ENCODE measurements around the gene PTPRD. TPM values are rescaled to one million over a fixed set of nuclear protein-coding genes. Genes with fewer than 3 reads are reported as not detected.

PTPRD gene
- total RNA-seq, 2 donors from 2014 or later, result 97.4 to 101 TPM

GRCh38 chr9:10331157-10331556, 281.6 kb downstream of the PTPRD start:
- Histone ChIP-seq H3K36me3 (ENCODE audit: control insufficient read depth, insufficient read depth, low read length) (no peaks in the 10 kb centered on the region), H3K27ac (ENCODE audit: low read depth, low read length) (no peak overlapping the region), H3K27me3 (ENCODE audit: control insufficient read depth, insufficient read depth, low read length, poor library complexity, severe bottlenecking) (no peaks in the 10 kb centered on the region), H3K4me1 (ENCODE audit: control insufficient read depth, insufficient read depth, low read length) (no peaks in the 10 kb centered on the region), H3K9ac (ENCODE audit: extremely low read depth, low read length, poor library complexity, severe bottlenecking) (no peak overlapping the region), H3K4me3 (ENCODE audit: low read length) (no peak overlapping the region), H3K9me3 (ENCODE audit: control insufficient read depth, low read length) (no peaks in the 10 kb centered on the region)
- no peak overlapping the region for H3K27ac Mint-ChIP-seq
- no peak overlapping the region for H3K4me3 Mint-ChIP-seq
- WGBS, 2 experiments (ENCODE audit: insufficient coverage in 1 of 2, insufficient read length in 1 of 2), result 73 to 84% methylated on average over 2 of the region's 2 CpGs
- H3K36me3 Mint-ChIP-seq (ENCODE audit: low read depth), result no peaks in the 10 kb centered on the region
- no peaks in the 10 kb centered on the region for H3K27me3 Mint-ChIP-seq (ENCODE audit: insufficient read depth)
- H3K4me1 Mint-ChIP-seq, result peaks cover 35% of the 10 kb centered on the region
- no peaks in the 10 kb centered on the region for H3K9me3 Mint-ChIP-seq
- DNase-seq, result peak; percentile 39
- TF ChIP-seq CTCF (conservative IDR thresholded peaks at IDR 0.05), result no peak

DNA sequence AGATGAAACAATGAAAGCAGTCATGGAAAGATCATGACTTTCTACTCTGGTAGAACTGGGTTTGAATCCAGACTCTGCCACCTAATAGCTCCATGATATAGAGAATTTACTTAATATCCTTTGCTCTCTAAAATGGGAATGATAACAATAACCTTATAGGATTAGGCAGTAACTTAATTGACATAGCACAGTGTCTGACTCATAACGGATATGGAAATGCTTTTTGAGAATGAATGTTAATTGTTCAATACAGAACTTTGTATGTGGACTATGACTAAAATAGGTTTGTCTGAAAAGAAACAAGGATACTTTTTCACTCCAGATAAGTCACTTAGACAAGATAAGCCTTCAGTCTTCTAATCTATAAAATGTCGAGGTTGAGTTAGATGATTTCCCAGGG, 330.7 kb downstream of the PTPRD start:
- Mint-ChIP-seq H3K9me3 (peaks cover 7% of the 10 kb centered on the region), H3K4me3 (no peak overlapping the region), H3K27ac (no peak overlapping the region), H3K36me3 (ENCODE audit: low read depth) (no peaks in the 10 kb centered on the region), H3K4me1 (no peaks in the 10 kb centered on the region), H3K27me3 (ENCODE audit: insufficient read depth) (no peaks in the 10 kb centered on the region)
- no peak for DNase-seq
- Histone ChIP-seq H3K9ac (ENCODE audit: extremely low read depth, low read length, poor library complexity, severe bottlenecking) (no peak overlapping the region), H3K4me3 (ENCODE audit: low read length) (no peak overlapping the region), H3K27me3 (ENCODE audit: control insufficient read depth, insufficient read depth, low read length, poor library complexity, severe bottlenecking) (no peaks in the 10 kb centered on the region), H3K4me1 (ENCODE audit: control insufficient read depth, insufficient read depth, low read length) (no peaks in the 10 kb centered on the region), H3K36me3 (ENCODE audit: control insufficient read depth, insufficient read depth, low read length) (no peaks in the 10 kb centered on the region), H3K9me3 (ENCODE audit: control insufficient read depth, low read length) (no peaks in the 10 kb centered on the region), H3K27ac (ENCODE audit: low read depth, low read length) (no peak overlapping the region)
- WGBS, 2 experiments (ENCODE audit: insufficient coverage in 1 of 2, insufficient read length in 1 of 2), result 100% methylated on average over 1 of the region's 2 CpGs
- no peak for TF ChIP-seq CTCF (conservative IDR thresholded peaks at IDR 0.05)

- Histone ChIP-seq H3K27ac (ENCODE audit: low read depth, low read length) (no peak overlapping the region), H3K4me3 (ENCODE audit: low read length) (no peak overlapping the region), H3K36me3 (ENCODE audit: control insufficient read depth, insufficient read depth, low read length) (no peaks in the 10 kb centered on the region), H3K9ac (ENCODE audit: extremely low read depth, low read length, poor library complexity, severe bottlenecking) (no peak overlapping the region), H3K4me1 (ENCODE audit: control insufficient read depth, insufficient read depth, low read length) (no peaks in the 10 kb centered on the region), H3K9me3 (ENCODE audit: control insufficient read depth, low read length) (no peaks in the 10 kb centered on the region), H3K27me3 (ENCODE audit: control insufficient read depth, insufficient read depth, low read length, poor library complexity, severe bottlenecking) (no peaks in the 10 kb centered on the region)
- H3K27me3 Mint-ChIP-seq (ENCODE audit: insufficient read depth), result no peaks in the 10 kb centered on the region
- DNase-seq, result no peak
- no peaks in the 10 kb centered on the region for H3K4me1 Mint-ChIP-seq
- no peaks in the 10 kb centered on the region for H3K36me3 Mint-ChIP-seq (ENCODE audit: low read depth)
- H3K4me3 Mint-ChIP-seq, result no peak overlapping the region
- no peak overlapping the region for H3K27ac Mint-ChIP-seq
- WGBS, 2 experiments (ENCODE audit: insufficient coverage in 1 of 2, insufficient read length in 1 of 2), result no CpG with 5 or more reads among the region's 1 CpG
- peak; percentile 67 for TF ChIP-seq CTCF (conservative IDR thresholded peaks at IDR 0.05)
- peaks cover 7% of the 10 kb centered on the region for H3K9me3 Mint-ChIP-seq
Measured at GRCh38 chr9:10274988-10275387, 337.8 kb downstream of the PTPRD start.

Data from endodermal cell (in vitro differentiated cells).